ENCODE measurements around the gene PIERCE2.
"Not testable (repeated sequence)": the region's sequence is repeated elsewhere in the genome, so short reads cannot be mapped to it uniquely, and the experiment has no call there.

The PIERCE2 gene

GRCh38 chr15:55434989-55435825 is 26.9 kb downstream of the PIERCE2 start:
- DNase-seq, result no peak

DNA sequence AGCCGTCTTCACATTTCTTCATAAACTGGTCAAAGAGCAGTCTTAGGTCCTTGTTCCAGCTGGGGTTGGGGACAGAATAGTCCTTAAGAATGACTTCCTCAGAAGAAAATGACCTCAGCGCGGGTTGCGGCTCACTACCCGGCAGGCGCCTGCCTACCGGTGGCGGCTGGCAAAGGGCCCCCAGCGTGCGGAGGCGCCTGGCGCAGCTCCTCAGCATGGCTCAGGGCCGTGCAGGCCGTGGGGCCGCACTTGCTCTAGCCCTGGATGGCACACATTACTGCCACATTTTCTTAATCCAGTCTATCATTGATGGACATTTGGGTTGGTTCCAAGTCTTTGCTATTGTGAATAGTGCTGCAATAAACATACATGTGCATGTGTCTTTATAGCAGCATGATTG is 34.8 kb downstream of the PIERCE2 start:
- not testable (repeated sequence) for DNase-seq

DNA sequence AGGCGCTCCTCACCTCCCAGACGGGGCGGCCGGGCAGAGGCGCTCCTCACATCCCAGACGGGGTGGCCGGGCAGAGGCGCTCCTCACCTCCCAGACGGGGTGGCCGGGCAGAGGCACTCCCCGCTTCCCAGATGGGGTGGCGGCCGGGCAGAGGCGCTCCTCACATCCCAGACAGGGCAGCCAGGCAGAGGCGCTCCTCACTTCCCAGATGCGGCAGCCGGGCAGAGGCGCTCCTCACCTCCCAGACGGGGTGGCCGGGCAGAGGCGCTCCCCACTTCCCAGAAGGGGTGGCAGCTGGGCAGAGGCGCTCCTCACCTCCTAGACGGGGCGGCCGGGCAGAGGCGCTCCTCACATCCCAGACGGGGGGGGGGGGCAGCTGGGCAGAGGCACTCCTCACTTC is 37.6 kb downstream of the PIERCE2 start:
- not testable (repeated sequence) for DNase-seq

- DNase-seq, result not testable (repeated sequence)
These were observed 38.2 kb downstream of the PIERCE2 start for GRCh38 chr15:55446379-55447029.

GRCh38 chr15:55447030-55447394 is 38.7 kb downstream of the PIERCE2 start:
- not testable (repeated sequence) for DNase-seq

DNA sequence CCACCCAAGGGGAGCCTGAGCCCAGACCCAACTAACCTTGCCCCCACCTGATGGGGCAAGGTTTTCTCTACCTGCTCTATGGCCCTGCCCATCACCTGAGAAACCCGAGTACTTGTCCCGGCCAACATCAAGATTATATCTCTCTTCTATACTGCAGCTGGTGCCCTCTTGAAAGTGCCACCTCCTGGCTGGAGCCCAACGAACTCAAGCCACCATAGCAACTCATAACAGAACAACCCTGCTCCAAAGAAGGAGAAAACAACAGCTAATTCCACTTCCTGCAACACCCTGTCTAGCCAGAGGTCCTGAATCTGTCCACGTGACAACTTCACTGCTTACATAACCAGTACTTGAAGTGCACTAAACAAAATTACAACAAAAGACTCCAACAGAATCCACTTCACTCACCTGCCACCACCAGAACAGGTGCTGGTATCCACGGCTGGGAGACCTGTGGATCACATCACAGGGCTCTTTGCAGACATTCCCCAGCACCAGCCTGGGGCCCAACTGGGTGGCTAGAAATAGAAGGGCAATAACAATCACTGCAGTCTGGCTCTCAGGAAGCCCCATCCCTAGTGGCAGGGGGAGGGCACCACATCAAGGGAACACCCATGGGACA is 49.2 kb downstream of the PIERCE2 start:
- DNase-seq, result no peak

GRCh38 chr15:55461447-55461846 is 53.2 kb downstream of the PIERCE2 start:
- no peak for DNase-seq

- DNase-seq, result no peak
These were observed 60.0 kb downstream of the PIERCE2 start for GRCh38 chr15:55468321-55468720.

All from stimulated activated CD8-positive, alpha-beta memory T cell treated with anti-CD3 and anti-CD28 coated beads, Interleukin-4, amount 100 ng/mL, for 48 hours (primary cell).